GM10847 (cell line): ENCODE data around the gene TP53INP2.

Source experiments
- POLR2A ChIP-seq: IDR thresholded peaks from 2 replicates; pipeline ENCODE4 v1.6.1; 2011; ENCODE audit not compliant: insufficient read length; ENCODE audit errors: extremely low read depth

Gene TP53INP2

DNA sequence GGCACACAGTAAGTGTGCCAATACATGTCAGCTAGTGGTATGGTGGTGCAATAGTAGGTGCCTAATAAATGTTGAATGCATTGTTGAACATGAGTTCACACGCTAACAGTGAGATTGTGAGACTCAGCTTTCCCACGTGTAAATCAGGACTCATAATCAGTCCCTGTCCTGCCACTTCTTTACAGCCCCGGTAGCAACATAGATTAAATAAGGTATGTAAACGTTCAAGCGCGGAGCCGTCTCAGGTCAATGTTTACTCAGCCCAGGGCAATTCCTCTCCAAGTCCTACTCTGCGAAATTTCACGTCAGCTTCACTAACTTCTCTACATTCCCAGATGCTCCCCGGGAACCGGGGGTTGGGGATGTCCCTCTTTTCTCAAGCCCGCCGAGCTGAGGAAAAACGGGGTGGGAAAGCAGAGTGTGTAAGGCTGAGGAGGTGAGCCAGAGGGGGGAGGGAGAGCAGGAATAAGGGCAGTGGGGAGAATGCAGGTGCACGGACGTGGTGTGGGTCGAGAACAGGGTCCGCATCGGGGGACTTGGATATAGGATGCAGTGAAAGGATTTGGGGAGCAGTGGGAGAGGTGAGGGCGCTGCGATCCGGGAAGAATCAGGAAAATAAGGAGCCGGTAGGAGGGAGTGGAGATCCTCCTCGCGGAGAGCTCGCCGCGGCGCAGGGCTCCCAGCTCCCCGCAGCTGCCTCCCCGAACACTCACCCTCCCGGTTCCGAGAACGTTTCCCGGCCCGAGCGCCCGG is 544 bp upstream of the TP53INP2 start:
- TF ChIP-seq POLR2A, result no peak

DNA sequence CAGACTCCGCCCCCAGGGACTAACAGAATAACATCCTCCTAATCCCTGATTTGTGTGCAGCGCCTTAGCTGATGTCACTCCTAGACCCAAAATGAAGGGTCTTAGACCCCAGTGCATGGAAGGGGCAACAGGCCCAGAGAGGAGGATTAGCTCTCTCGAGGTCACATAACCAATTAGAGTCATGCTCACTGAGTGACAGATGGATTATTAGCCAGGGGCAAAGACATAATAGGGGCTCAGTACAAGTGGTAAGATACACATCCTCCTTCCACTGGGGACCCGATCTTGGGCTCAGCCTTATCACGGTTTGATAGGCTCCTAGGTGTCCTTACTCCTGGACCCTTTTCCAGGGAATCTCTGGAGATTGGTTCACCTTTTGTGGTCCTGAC is 858 bp downstream of the TP53INP2 start:
- TF ChIP-seq POLR2A, result no peak

DNA sequence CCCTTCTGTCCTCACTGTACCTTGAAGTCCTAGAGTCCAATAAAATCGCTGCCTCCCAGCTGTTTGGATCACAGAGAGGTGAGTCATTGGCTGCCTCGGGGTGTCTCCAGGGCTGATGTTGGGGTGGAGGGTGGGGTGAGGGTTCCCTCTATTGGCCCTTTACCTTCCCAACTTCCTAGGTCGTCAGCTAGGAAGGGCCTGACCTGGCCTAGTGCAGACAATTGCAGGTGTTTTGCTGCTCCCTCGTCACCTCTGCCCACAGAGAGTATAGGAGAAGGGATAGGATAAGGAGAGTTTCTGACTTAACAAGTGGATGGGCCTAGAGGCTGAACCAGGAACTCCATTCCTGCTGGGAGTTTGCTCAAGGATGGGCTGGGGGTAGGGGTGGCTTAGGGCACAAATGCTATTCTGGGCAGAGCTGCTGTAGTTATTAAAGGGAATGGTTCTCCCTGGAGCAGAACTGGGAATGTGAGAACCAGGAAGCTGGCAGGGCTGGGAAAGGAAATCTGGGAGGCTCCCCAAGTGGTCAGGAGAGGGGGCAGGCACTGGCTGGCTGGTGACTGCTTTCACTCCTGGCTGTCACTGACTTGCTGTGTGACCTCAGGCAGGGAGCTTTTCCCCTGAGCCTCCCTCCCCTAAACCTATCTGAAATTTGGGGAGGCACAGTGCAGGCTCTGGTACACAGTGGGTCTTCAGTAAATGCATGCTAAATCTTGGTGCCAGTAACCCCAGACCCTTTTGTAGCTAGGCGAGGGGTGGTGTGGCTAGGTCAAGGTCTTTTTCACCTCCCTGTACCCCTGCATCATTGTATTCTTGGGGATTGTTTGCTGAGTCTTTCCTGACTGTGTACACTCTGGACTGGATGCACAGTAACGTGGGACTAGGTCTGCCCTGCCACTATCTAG is 1.5 kb downstream of the TP53INP2 start:
- no peak for TF ChIP-seq POLR2A

DNA sequence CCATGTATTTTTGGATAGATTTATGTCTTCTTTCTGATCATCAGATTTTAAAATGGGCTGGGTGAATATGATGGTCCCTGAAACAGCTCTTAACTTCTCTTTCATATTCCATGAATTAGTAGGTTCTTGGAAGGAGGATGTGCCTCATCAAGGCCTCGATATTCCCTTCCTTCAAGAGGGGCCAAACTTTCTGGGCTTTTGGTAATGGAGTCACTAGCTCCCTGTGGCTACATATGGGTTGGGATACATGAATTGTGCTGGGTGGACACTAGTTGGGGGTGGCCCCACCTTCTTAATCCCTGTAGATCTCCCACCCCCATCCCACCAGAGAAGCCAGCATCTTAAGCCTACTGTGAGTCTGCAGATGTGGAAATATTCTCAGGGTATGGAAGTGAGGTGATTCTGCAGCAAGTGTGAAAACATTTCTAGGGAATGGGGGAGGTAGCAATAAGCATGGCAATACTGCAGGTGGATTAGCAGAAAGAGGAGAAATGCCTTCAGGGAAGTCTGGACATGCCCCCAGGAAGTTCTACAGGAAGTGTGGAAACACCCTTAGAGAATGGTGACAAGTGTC is 2.2 kb downstream of the TP53INP2 start:
- no peak for TF ChIP-seq POLR2A

DNA sequence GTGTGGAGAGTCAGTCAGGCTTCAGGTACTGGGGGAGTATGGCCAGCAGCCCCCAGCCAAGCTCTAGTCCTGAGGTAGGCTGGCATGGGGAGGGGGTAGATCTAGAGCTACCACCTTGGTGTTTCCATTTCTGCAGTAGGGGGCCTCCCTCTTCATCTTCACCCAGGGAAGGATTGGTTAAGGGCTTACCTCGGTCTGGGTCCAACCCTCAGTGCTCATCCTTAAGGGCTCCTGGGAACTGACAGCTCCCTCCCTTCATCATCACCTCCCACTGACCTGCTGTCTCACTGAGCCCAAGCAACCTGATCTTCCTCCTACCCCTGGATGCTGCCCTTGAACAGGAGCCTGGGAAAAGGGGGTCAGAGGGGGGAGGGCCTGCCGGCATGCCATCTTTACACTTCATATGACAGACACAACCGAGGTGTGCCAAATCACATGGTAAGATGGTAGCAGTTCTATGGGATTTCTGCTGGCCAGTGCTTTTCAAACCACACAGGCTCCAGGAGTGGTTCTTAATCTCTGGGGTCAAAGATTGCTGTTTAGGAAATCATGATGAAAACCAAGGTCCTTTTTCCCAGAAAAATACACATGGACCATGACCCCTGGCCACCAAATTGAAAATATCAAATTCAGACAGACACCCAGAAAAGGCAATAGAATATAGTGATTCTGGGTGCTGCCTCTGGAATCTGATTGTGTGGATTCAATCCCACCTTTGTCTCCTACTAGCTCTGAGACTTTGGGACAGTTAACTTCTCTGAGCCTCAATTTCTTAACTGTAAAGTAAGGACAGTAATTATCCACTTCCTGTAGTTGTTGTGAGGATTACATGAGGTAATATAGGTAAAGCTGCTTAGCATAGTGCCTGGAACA is 3.0 kb downstream of the TP53INP2 start:
- TF ChIP-seq POLR2A, result no peak

DNA sequence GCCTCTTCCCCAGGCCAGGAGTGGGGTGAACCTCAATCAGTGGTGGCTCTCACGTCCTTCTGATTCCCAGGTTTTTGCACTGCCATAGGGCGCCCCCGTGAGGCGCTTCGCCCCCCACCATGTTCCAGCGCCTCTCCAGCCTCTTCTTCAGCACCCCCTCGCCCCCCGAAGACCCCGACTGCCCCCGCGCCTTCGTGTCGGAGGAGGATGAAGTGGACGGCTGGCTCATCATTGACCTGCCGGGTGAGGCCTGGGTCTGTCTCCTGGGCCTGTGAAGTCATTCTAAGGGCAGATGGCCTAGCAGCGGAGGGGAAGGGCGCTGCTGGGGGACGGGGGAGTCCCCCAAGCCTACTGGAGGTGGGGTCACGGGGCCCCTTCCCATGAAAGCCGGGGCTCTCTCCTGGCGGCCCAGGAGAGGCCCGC is 4.5 kb downstream of the TP53INP2 start:
- TF ChIP-seq POLR2A, result no peak

DNA sequence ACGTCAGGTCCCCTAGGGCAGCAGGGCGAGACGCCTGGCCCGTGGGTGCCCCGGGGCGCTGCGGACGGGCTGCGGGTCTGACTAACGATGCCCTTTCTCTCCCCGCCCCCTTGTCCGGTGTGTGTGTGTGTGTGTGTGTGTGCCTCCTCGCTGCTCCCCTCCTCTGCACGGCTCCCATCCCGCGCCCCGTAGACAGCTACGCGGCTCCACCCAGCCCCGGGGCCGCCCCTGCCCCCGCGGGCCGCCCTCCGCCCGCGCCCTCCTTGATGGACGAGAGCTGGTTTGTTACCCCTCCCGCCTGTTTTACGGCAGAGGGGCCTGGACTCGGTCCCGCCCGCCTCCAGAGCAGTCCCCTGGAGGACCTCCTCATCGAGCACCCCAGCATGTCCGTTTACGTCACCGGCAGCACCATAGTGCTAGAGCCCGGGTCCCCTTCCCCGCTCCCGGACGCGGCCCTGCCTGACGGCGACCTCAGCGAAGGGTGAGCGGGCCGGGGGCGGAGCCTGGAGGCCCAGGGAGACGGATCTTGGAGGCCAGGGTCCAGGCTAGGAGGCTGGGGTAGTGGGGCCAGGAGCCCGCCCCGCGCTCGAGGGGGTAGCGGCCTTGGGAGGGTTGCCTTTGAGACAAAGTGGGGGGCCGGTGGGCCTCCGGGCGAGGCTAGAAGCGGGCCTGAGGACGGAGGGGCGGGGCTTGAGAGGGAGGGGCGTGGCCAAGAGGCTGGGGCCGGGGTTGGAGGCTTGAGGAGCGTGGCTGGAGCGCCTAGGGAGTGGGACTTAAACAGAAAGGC is 5.1 kb downstream of the TP53INP2 start:
- TF ChIP-seq POLR2A, result peak; percentile 13

DNA sequence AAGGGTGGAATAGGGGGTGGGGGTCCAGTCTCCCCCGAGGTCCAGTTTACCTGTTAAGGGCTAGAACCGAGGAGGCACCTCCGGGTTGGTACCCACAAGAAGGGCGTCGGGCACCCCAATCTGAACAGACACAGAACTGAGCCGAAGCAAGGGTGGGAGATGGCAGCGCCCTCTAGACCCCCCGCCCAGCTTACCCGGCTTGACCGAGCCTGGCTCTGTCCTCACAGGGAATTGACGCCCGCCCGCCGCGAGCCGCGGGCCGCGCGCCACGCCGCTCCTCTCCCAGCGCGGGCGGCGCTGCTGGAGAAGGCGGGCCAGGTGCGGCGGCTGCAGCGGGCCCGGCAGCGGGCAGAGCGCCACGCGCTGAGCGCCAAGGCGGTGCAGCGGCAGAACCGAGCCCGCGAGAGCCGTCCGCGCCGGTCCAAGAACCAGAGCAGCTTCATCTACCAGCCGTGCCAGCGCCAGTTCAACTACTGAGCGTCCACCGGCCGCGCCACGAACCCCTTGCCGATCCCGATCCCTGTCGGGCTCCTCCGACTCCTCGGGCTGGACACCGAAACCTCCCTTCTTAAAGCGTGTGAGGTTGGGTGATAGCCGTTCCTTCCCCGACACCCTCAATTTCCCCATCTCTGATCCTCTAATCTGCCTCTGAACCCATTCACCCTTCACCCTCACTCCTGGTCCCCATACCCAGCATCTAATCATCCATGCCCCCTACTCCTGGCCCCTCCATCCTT is 5.9 kb downstream of the TP53INP2 start:
- peak; percentile 9 for TF ChIP-seq POLR2A

DNA sequence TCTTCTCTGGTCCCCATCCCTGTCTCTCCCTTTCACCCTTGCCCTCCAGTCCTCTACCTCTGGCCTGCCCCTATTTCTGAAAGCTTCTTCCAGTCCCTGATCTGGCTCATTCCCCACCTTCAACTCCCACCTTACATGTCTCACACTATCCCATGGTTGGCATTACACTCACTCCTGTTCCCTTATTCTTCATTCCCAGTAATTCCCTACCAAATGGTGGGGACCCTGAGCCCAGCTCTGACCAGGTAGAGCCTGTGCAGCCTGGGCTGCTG is 6.4 kb downstream of the TP53INP2 start:
- TF ChIP-seq POLR2A, result no peak

DNA sequence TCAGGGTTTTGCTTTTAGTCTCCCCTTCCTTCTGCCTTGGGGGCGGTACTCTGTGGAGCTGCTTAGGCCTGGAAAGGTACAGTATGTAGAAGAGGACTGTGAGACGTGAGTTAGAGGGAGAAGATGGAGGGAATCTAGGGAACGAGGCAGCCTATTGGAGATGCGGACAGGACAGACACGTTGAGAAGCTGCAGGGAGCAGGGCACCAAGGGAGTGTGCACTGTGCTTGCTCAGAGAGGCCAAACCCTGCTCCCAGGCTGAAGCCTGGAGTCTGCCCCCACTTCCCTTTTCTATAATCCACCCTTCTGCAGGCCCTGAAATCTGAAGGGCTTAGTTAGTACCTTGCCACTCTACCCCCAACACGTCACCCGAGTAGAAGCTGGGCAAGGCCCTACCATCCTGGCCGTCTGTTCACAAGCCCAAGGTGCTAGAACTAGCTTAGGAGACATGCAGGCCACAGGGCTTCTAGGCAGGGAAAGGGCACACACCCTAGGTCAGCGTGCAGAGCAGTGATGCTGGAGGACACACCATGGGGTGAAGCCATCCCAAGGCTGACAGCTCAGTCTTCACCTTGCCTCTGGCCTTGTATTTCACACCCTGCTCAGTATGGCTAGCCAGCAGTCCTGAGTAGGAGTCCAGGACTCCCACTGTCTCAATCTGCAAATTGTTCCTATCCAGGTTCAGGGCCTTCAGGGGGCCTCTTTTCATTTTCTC is 6.9 kb downstream of the TP53INP2 start:
- no peak for TF ChIP-seq POLR2A

DNA sequence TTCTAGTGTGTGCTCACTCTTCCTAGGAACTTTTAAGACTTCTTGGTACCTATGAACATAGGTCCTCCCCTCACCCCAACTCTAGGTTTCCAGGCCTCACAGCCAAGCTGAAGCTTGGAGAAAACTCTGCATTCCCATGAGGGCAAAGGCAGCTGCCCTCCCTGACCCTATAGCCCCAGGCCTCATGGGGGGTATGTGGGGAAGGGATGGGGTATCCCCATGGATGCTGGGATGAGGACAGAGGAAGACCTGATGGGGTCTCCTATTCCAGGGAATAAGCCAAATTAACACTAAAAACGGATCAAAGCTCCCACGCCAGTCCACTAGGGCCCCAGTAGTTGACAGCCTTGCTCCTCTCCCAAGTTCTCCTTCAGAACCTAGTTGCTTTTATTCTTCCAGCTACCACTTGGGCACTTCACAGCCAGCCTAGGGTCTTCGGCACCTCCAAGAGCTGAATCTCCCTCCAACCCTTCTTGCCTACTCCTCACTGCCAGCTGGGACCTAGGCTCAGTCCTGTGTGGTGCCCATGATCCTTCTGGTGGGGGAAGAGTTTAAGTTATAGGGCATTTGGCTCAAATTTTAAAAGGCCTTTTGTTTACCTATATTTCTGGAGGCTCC is 7.8 kb downstream of the TP53INP2 start:
- TF ChIP-seq POLR2A, result no peak

DNA sequence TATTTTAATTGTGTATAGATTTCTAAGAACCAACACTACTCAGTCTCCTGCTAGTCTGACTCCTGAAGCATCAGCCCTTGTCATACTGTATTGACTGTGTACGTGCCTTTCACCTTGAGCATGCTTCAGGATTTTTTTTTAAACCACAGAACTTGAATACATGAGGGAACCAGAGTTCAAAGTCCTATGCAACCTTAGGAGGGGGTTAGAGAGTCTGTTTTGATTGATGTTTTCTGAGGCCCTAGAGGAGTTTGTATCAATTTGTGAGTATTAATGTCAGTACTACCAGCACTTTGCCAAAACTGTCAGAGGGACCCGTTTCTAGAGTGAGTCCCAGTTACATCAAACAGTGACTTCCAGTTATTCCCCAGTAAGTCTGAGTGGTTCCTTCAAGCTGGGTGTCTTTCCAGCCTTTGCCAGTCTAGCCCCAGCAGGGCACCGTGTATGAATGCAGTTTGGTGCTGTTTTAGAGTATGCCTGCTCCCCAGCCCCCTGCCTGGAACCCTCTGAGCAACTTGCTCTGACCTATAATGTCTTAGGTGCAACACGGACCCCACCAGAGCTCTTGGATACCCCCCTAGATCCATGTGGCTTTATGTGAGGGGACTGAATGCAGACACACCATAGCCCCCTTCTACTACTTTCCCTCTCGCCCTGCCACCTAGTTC is 8.5 kb downstream of the TP53INP2 start:
- TF ChIP-seq POLR2A, result no peak
